ENCODE measurements around the gene TGFBR2.
A peak's percentile ranks its signal among the peaks of the same experiment; 100 is the strongest.
"Not testable (repeated sequence)": the region's sequence is repeated elsewhere in the genome, so short reads cannot be mapped to it uniquely, and the experiment has no call there.

Gene TGFBR2

DNA sequence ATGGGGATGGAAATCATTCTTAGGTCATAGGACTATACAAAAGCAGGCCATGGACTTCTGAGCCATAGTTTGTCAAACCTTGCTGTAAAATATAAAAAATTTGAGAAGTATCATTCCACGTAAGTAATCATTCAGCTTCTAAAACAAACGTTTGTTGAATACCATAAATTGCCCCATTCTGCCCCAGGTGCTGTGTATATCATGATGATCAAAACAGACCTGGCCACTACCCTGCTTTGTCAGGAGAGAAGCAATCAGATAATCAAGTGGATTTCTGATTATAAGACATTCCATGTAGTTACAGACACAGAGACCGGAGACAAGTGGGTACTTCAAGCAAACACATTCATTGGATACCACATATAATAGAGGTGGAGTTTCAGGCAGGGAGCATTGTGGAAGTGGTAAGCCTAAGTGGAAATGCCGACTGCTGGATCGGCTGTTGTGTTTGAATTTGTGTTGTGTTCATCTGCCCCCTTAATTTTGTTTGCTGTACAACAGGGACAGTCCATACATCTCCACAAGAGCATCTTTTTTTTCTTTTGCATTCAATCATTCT, 61.7 kb downstream of the TGFBR2 start:
- Mint-ChIP-seq H3K4me1 (ENCODE audit: low read depth) (peaks cover 87% of the 10 kb centered on the region), H3K36me3 (ENCODE audit: low read depth) (peaks cover 57% of the 10 kb centered on the region)

GRCh38 chr3:30669360-30669934, 63.0 kb downstream of the TGFBR2 start:
- DNase-seq (ENCODE audit: low spot score); H3K27me3 Mint-ChIP-seq (ENCODE audit: low read depth); H3K9me3 Mint-ChIP-seq; H3K4me3 Mint-ChIP-seq; H3K27ac Mint-ChIP-seq: not testable (repeated sequence)
- Mint-ChIP-seq H3K36me3 (ENCODE audit: low read depth) (peaks cover 62% of the 10 kb centered on the region), H3K4me1 (ENCODE audit: low read depth) (peaks cover 85% of the 10 kb centered on the region)

More for the DNA sequence above, 61.7 kb downstream of the TGFBR2 start:
- H3K9me3 Mint-ChIP-seq = no peaks in the 10 kb centered on the region
- H3K27ac Mint-ChIP-seq = peak overlapping the region; percentile 69
- DNase-seq (ENCODE audit: low spot score) = no peak
- H3K27me3 Mint-ChIP-seq (ENCODE audit: low read depth) = no peaks in the 10 kb centered on the region
- peak overlapping the region; percentile 37 for H3K4me3 Mint-ChIP-seq

- H3K4me3 Mint-ChIP-seq = no peak overlapping the region
- H3K36me3 Mint-ChIP-seq (ENCODE audit: low read depth) = peaks cover 70% of the 10 kb centered on the region
- DNase-seq (ENCODE audit: low spot score) = no peak
- H3K9me3 Mint-ChIP-seq = no peaks in the 10 kb centered on the region
- peaks cover 83% of the 10 kb centered on the region for H3K4me1 Mint-ChIP-seq (ENCODE audit: low read depth)
- H3K27me3 Mint-ChIP-seq (ENCODE audit: low read depth) = no peaks in the 10 kb centered on the region
- H3K27ac Mint-ChIP-seq = no peak overlapping the region
Measured at GRCh38 chr3:30670292-30670691, 63.9 kb downstream of the TGFBR2 start.

- H3K4me3 Mint-ChIP-seq = peak overlapping the region; percentile 62
- H3K4me1 Mint-ChIP-seq (ENCODE audit: low read depth) = peaks cover 82% of the 10 kb centered on the region
- no peak for DNase-seq (ENCODE audit: low spot score)
- no peaks in the 10 kb centered on the region for H3K9me3 Mint-ChIP-seq
- H3K27me3 Mint-ChIP-seq (ENCODE audit: low read depth) = no peaks in the 10 kb centered on the region
- H3K36me3 Mint-ChIP-seq (ENCODE audit: low read depth) = peaks cover 82% of the 10 kb centered on the region
- peak overlapping the region; percentile 55 for H3K27ac Mint-ChIP-seq
Measured at GRCh38 chr3:30671527-30672286, 65.3 kb downstream of the TGFBR2 start.

- Mint-ChIP-seq H3K27ac (peak overlapping the region; percentile 41), H3K9me3 (peaks cover under 1% of the 10 kb centered on the region), H3K27me3 (ENCODE audit: low read depth) (no peaks in the 10 kb centered on the region), H3K36me3 (ENCODE audit: low read depth) (peaks cover 87% of the 10 kb centered on the region), H3K4me1 (ENCODE audit: low read depth) (peaks cover 81% of the 10 kb centered on the region), H3K4me3 (peak overlapping the region; percentile 62)
- DNase-seq (ENCODE audit: low spot score) = no peak
Measured at GRCh38 chr3:30672287-30672735, 65.9 kb downstream of the TGFBR2 start.

DNA sequence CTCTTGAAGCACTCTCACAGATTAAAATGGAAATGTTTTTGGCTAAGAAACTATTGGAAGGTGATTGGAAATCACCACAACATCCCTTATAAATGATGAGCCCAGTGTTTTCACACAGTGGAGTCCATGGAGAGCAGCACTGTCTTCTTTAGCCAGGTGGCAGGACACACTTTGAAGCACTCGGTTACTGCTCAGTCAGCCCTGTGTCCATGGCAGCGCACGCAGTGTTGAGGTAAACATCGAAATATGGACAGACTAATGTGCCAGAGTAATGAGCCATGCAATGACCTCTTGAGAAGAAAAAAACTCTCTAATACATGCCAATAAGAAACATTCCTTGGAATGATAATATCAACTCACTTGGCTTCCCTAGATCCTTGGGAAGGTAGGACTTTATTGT, 66.6 kb downstream of the TGFBR2 start:
- Mint-ChIP-seq H3K36me3 (ENCODE audit: low read depth) (peaks cover 91% of the 10 kb centered on the region), H3K27me3 (ENCODE audit: low read depth) (no peaks in the 10 kb centered on the region), H3K4me1 (ENCODE audit: low read depth) (peaks cover 81% of the 10 kb centered on the region), H3K27ac (peak overlapping the region; percentile 41), H3K9me3 (peaks cover 4% of the 10 kb centered on the region), H3K4me3 (peak overlapping the region; percentile 62)
- no peak for DNase-seq (ENCODE audit: low spot score)

DNA sequence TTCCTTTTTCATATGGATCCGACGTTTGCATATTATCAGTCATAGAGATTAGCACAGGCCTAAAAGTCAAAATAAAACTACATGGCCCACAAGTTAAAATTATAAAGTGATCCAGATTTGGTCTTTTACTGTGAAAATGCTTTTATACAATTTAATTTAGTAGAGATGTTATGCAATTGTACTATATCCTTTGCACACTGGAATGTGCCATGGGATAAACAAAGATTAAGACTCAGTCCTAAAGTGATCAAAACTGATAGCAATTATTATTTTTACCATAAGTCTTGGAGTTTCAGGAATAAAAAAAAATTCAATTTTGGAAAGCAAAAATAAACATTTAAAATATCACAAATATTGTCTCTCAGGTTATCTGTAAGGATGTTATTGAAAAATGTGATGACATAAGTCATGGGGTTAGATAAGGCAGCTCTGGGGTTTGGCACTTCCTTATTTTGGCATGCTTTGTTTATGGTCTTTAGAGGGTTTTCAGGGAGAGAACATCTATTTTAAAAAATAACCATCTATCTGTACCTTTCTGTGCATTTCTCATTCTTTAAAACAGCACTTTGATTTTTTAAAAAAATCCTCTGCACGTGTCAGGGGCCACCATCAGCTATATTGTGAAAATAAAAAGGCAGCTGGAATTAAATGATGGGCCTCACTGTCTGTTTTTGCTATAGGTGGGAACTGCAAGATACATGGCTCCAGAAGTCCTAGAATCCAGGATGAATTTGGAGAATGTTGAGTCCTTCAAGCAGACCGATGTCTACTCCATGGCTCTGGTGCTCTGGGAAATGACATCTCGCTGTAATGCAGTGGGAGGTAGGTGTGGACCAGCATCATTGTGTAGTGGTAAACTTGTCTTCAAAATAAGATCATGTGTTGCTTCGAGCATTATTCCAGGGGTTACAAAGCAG, 67.3 kb downstream of the TGFBR2 start:
- Mint-ChIP-seq H3K4me3 (peak overlapping the region; percentile 48), H3K9me3 (peaks cover 4% of the 10 kb centered on the region), H3K27ac (no peak overlapping the region), H3K36me3 (ENCODE audit: low read depth) (peaks cover 88% of the 10 kb centered on the region), H3K4me1 (ENCODE audit: low read depth) (peaks cover 75% of the 10 kb centered on the region), H3K27me3 (ENCODE audit: low read depth) (no peaks in the 10 kb centered on the region)
- DNase-seq (ENCODE audit: low spot score) = no peak

- peaks cover 4% of the 10 kb centered on the region for H3K9me3 Mint-ChIP-seq
- H3K27me3 Mint-ChIP-seq (ENCODE audit: low read depth) = no peaks in the 10 kb centered on the region
- H3K27ac Mint-ChIP-seq = peak overlapping the region; percentile 13
- H3K36me3 Mint-ChIP-seq (ENCODE audit: low read depth) = peaks cover 87% of the 10 kb centered on the region
- H3K4me1 Mint-ChIP-seq (ENCODE audit: low read depth) = peaks cover 71% of the 10 kb centered on the region
- no peak for DNase-seq (ENCODE audit: low spot score)
- H3K4me3 Mint-ChIP-seq = peak overlapping the region; percentile 16
Measured at GRCh38 chr3:30675006-30675405, 68.6 kb downstream of the TGFBR2 start.

DNA sequence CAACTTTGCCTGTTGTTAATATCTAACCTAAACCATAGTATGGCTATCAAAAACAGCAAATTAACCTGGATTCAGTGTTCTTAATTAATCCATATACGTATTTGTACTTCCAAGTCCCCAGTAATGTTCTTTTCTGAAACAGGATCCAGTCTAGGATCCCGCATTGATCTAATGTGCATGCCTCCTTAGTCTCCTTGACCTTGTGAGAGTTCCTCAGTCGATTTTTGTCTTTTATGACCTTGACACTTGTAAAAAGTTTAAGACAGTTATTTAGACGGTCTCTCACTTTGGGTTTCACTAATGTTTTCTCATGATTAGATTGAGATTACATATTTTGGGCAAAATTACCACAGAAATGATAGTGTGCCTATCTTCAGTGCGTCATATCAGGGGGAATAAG, 69.4 kb downstream of the TGFBR2 start:
- peaks cover 72% of the 10 kb centered on the region for H3K4me1 Mint-ChIP-seq (ENCODE audit: low read depth)
- peak overlapping the region; percentile 1 for H3K4me3 Mint-ChIP-seq
- H3K36me3 Mint-ChIP-seq (ENCODE audit: low read depth) = peaks cover 87% of the 10 kb centered on the region

DNA sequence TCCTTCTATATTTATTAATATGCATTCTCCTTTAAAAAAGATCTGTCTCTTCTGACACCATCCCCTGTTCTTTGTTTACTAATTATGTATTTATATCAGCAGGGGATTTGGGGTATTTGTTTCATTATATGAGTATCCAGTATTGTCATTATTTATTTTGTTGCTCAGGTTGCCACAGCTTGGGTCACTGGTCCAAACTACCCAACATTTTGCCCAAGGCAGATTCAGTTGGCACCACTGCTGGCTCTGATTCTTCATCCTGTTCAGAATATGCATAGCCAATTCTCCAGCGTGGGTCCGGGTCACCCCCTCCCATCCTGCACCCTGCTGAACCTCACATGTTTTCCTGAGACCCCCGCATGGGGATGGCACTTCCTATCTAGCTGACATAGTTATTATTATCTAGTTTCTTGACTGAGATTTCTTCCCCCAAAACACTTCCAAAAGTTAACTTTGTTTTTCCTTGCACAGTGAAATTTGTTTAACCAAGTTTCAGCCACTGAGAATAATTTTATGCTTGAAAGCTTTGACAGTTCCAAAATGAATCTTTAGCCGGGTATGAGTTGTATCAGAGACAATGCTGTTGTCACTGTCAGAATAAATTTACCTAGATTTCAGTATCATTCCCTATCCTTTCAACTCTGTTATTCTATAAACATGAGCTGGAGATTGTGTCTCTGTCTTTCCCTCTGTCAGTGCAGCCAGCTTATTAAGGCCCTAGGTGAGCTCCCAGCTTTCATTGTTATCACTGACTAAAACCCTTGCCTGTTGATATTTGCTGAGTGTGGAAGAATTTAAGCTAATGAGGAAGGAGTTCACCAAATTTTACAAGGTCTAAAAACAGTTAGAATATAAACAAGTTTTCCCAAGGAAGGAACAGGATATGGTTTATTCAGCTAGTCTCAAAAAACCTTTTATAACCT, 70.3 kb downstream of the TGFBR2 start:
- Mint-ChIP-seq H3K4me1 (ENCODE audit: low read depth) (peaks cover 72% of the 10 kb centered on the region), H3K4me3 (peak overlapping the region; percentile 4), H3K36me3 (ENCODE audit: low read depth) (peaks cover 87% of the 10 kb centered on the region), H3K27ac (no peak overlapping the region), H3K27me3 (ENCODE audit: low read depth) (no peaks in the 10 kb centered on the region), H3K9me3 (peaks cover 4% of the 10 kb centered on the region)
- no peak for DNase-seq (ENCODE audit: low spot score)

More for the DNA sequence above, 69.4 kb downstream of the TGFBR2 start:
- Mint-ChIP-seq H3K27ac (peak overlapping the region; percentile 2), H3K9me3 (peaks cover 4% of the 10 kb centered on the region), H3K27me3 (ENCODE audit: low read depth) (no peaks in the 10 kb centered on the region)
- DNase-seq (ENCODE audit: low spot score) = no peak

GRCh38 chr3:30677347-30677685, 70.9 kb downstream of the TGFBR2 start:
- peak overlapping the region; percentile 23 for H3K27ac Mint-ChIP-seq
- no peaks in the 10 kb centered on the region for H3K27me3 Mint-ChIP-seq (ENCODE audit: low read depth)
- H3K36me3 Mint-ChIP-seq (ENCODE audit: low read depth) = peaks cover 86% of the 10 kb centered on the region
- peaks cover 4% of the 10 kb centered on the region for H3K9me3 Mint-ChIP-seq
- DNase-seq (ENCODE audit: low spot score) = no peak
- H3K4me3 Mint-ChIP-seq = no peak overlapping the region
- H3K4me1 Mint-ChIP-seq (ENCODE audit: low read depth) = peaks cover 72% of the 10 kb centered on the region

GRCh38 chr3:30679045-30679444, 72.6 kb downstream of the TGFBR2 start:
- H3K27me3 Mint-ChIP-seq (ENCODE audit: low read depth) = no peaks in the 10 kb centered on the region

More at GRCh38 chr3:30679045-30679444, 72.6 kb downstream of the TGFBR2 start:
- peak overlapping the region; percentile 52 for H3K27ac Mint-ChIP-seq
- H3K4me3 Mint-ChIP-seq = no peak overlapping the region
- H3K9me3 Mint-ChIP-seq = peaks cover 4% of the 10 kb centered on the region
- H3K36me3 Mint-ChIP-seq (ENCODE audit: low read depth) = peaks cover 81% of the 10 kb centered on the region
- H3K4me1 Mint-ChIP-seq (ENCODE audit: low read depth) = peaks cover 69% of the 10 kb centered on the region
- DNase-seq (ENCODE audit: low spot score) = no peak
